Nephron progenitor cell (in vitro differentiated cells): ENCODE data around the gene ADGRB2.

Experiments used
- DNase-seq: peaks from one replicate; pipeline ENCODE4 v3.0.0; 2021
- H3K27ac Mint-ChIP-seq: 2 replicates; pipeline ENCODE4 v1.8.0; 2021; ENCODE audit warnings: mild to moderate bottlenecking, moderate library complexity, mixed read lengths
- H3K27me3 Mint-ChIP-seq: 2 replicates; pipeline ENCODE4 v1.8.0; 2021; ENCODE audit warnings: mild to moderate bottlenecking, low read depth, mixed read lengths; ENCODE audit not compliant: poor library complexity
- H3K36me3 Mint-ChIP-seq: 2 replicates; pipeline ENCODE4 v1.8.0; 2021; ENCODE audit warnings: low read depth, mixed read lengths
- H3K4me1 Mint-ChIP-seq: 2 replicates; pipeline ENCODE4 v1.8.0; 2021; ENCODE audit warnings: mixed read lengths
- H3K4me3 Mint-ChIP-seq: 2 replicates; pipeline ENCODE4 v1.8.0; 2021; ENCODE audit warnings: mild to moderate bottlenecking, moderate library complexity, mixed read lengths
- H3K9me3 Mint-ChIP-seq: 2 replicates; pipeline ENCODE4 v1.8.0; 2021; ENCODE audit warnings: mild to moderate bottlenecking, moderate library complexity, mixed read lengths
- TF ChIP-seq, protein P1 (sequence below): fragments of 200-600 bp; sonication (generic); IDR thresholded peaks from 2 replicates; pipeline ENCODE4 v1.5.0; 2021; ENCODE audit warnings: antibody characterized with exemption

Gene ADGRB2

DNA sequence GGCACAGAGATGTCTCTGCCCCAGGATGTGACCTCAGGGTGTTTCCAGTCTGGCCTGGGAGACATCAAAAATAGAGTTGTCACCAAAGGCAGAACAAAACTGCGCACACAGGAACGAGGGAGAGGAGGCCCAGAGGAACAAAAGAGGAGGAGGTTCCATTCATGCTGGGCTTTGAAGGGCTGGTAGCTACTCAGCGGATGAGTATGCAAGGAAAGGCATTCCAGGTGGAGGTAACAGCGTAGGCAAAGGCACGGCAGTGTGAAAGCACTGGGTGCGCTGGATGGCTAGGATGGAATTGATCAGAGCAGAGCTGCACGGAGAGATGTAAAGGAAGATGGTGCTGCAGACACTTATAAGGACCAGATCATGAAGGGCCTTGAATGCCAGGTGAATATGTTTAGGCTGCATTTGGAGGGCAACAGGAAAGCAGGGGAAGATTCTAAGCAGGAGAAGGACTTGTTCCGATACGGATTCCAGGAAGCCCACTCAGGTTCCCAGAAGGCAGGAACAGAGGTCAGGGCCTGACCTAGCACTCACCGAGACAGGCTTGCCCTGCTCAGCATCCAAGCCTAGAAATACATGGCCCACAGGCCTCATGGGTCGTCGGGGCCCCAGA lies 66.7 kb downstream of the ADGRB2 start:
- DNase-seq, result no peak
- TF ChIP-seq, protein P1, sequence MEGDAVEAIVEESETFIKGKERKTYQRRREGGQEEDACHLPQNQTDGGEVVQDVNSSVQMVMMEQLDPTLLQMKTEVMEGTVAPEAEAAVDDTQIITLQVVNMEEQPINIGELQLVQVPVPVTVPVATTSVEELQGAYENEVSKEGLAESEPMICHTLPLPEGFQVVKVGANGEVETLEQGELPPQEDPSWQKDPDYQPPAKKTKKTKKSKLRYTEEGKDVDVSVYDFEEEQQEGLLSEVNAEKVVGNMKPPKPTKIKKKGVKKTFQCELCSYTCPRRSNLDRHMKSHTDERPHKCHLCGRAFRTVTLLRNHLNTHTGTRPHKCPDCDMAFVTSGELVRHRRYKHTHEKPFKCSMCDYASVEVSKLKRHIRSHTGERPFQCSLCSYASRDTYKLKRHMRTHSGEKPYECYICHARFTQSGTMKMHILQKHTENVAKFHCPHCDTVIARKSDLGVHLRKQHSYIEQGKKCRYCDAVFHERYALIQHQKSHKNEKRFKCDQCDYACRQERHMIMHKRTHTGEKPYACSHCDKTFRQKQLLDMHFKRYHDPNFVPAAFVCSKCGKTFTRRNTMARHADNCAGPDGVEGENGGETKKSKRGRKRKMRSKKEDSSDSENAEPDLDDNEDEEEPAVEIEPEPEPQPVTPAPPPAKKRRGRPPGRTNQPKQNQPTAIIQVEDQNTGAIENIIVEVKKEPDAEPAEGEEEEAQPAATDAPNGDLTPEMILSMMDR, result no peak
- H3K27me3 Mint-ChIP-seq, result peaks cover 3% of the 10 kb centered on the region
- H3K27ac Mint-ChIP-seq, result no peak overlapping the region
- peaks cover 30% of the 10 kb centered on the region for H3K4me1 Mint-ChIP-seq
- no peak overlapping the region for H3K4me3 Mint-ChIP-seq
- no peaks in the 10 kb centered on the region for H3K36me3 Mint-ChIP-seq
- no peaks in the 10 kb centered on the region for H3K9me3 Mint-ChIP-seq

GRCh38 chr1:31696242-31696641 lies 67.9 kb downstream of the ADGRB2 start:
- Mint-ChIP-seq H3K36me3 (no peaks in the 10 kb centered on the region), H3K27ac (no peak overlapping the region), H3K27me3 (peaks cover 3% of the 10 kb centered on the region), H3K4me3 (no peak overlapping the region), H3K9me3 (no peaks in the 10 kb centered on the region), H3K4me1 (peaks cover 24% of the 10 kb centered on the region)
- TF ChIP-seq, protein P1, result no peak
- DNase-seq, result no peak

DNA sequence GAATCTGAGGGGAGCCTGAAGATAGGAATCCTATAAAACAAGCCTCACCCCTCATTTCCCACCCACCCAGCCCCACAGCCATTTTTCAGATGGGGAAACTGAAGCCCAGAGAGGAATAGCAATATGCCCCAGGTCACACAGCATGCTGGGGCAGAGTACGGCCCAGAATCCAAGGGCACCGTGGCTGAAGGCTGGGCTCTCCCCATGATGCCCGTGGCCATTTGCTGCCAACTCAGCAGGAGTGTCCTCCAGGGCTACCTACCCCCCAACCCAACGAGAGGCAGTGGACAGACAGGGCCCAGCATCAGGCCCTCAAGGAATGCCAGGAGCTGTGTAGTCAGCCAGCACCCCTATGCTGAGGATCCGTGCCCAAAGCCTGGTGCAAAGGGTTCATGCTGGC lies 68.8 kb downstream of the ADGRB2 start:
- Mint-ChIP-seq H3K4me1 (peaks cover 24% of the 10 kb centered on the region), H3K9me3 (no peaks in the 10 kb centered on the region), H3K27ac (no peak overlapping the region), H3K4me3 (no peak overlapping the region), H3K36me3 (no peaks in the 10 kb centered on the region), H3K27me3 (peaks cover 3% of the 10 kb centered on the region)
- DNase-seq, result no peak
- TF ChIP-seq, protein P1, result no peak

DNA sequence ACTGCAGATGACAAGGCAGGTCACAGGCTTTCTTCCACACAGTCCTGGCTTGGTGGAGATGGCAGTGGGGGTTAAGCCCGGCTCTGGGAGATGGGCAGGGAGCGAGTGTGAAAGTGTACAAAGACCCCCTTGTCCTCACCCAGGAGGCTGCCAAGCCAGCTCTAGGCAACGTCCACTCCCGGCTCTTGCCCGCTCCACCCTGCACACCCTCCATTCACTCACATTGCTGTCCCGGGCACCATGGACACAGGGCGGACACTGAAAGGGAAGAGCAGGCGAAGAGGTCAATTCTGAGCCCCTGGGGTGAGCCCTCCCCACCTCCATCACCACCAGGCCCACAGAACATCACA lies 69.2 kb downstream of the ADGRB2 start:
- H3K4me3 Mint-ChIP-seq, result no peak overlapping the region
- no peaks in the 10 kb centered on the region for H3K9me3 Mint-ChIP-seq
- peaks cover 3% of the 10 kb centered on the region for H3K27me3 Mint-ChIP-seq
- no peaks in the 10 kb centered on the region for H3K36me3 Mint-ChIP-seq
- no peak overlapping the region for H3K27ac Mint-ChIP-seq
- no peak for DNase-seq
- peaks cover 27% of the 10 kb centered on the region for H3K4me1 Mint-ChIP-seq
- TF ChIP-seq, protein P1, result no peak

- H3K4me1 Mint-ChIP-seq, result peaks cover 27% of the 10 kb centered on the region
- no peaks in the 10 kb centered on the region for H3K36me3 Mint-ChIP-seq
- TF ChIP-seq, protein P1, result no peak
- peaks cover 3% of the 10 kb centered on the region for H3K27me3 Mint-ChIP-seq
- DNase-seq, result no peak
- no peaks in the 10 kb centered on the region for H3K9me3 Mint-ChIP-seq
- H3K4me3 Mint-ChIP-seq, result no peak overlapping the region
- H3K27ac Mint-ChIP-seq, result no peak overlapping the region
Measured at GRCh38 chr1:31694069-31694963, 69.8 kb downstream of the ADGRB2 start.
